HepG2 (cell line): ENCODE measurements around the gene PPM1H. TPM values are rescaled to one million over a fixed set of nuclear protein-coding genes. Genes with fewer than 3 reads are reported as not detected.

Experiments used
- ARNT ChIP-seq: fragments of 450-650 bp; IDR thresholded peaks from 2 replicates; pipeline ENCODE4 v1.6.1; 2017
- CENPX ChIP-seq: sonication (generic); formaldehyde crosslinking; IDR thresholded peaks from 2 replicates; pipeline ENCODE4 v1.9.0; 2021; ENCODE audit warnings: mild to moderate bottlenecking, missing genetic modification reagents, moderate library complexity
- ISX ChIP-seq: sonication (generic); formaldehyde crosslinking; conservative IDR thresholded peaks from 2 replicates; pipeline ENCODE4 v1.5.0; 2020; ENCODE audit warnings: missing genetic modification reagents
- KDM6A ChIP-seq: IDR thresholded peaks from 2 replicates; pipeline ENCODE4 v1.6.1; 2016; ENCODE audit warnings: low read depth
- KLF16 ChIP-seq, 2 experiments: sonication (generic) in 1 of 2; formaldehyde crosslinking in 1 of 2; IDR thresholded peaks; 2 replicates each; pipeline versions ENCODE4 v1.6.1 to v1.8.0; 2016 to 2023; ENCODE audit warnings: missing genetic modification reagents in 2 of 2, missing compliant biosample characterization in 1 of 2
- MEIS1 ChIP-seq: sonication (generic); formaldehyde crosslinking; IDR thresholded peaks from 2 replicates; pipeline ENCODE4 v1.9.0; 2021; ENCODE audit warnings: mild to moderate bottlenecking, missing genetic modification reagents, moderate library complexity, borderline replicate concordance
- NFE2L2 ChIP-seq: fragments of 150-350 bp; IDR thresholded peaks from 2 replicates; pipeline ENCODE4 v1.6.1; 2014; ENCODE audit warnings: low read length
- PAWR ChIP-seq: sonication (generic); formaldehyde crosslinking; IDR thresholded peaks from 2 replicates; pipeline ENCODE4 v1.4.0; 2020; ENCODE audit warnings: missing genetic modification reagents, mild to moderate bottlenecking, borderline replicate concordance
- PITX1 ChIP-seq: sonication (generic); formaldehyde crosslinking; IDR thresholded peaks from 2 replicates; pipeline ENCODE4 v1.5.1; 2020; ENCODE audit warnings: mild to moderate bottlenecking, missing genetic modification reagents
- ZFX ChIP-seq: sonication (generic); formaldehyde crosslinking; IDR thresholded peaks from 2 replicates; pipeline ENCODE4 v1.4.0; 2020; ENCODE audit warnings: mild to moderate bottlenecking, low read depth, missing genetic modification reagents, moderate library complexity
- ZNF10 ChIP-seq: sonication (generic); formaldehyde crosslinking; IDR thresholded peaks from 2 replicates; pipeline ENCODE4 v1.4.0; 2020; ENCODE audit warnings: mild to moderate bottlenecking, low read depth, missing genetic modification reagents, borderline replicate concordance
- ZNF124 ChIP-seq: sonication (generic); formaldehyde crosslinking; IDR thresholded peaks from 2 replicates; pipeline ENCODE4 v1.4.0; 2020; ENCODE audit warnings: missing genetic modification reagents
- ZNF282 ChIP-seq: fragments of 450-650 bp; IDR thresholded peaks from 2 replicates; pipeline ENCODE4 v1.6.1; 2018; ENCODE audit not compliant: partially characterized antibody
- ZNF570 ChIP-seq: sonication (generic); formaldehyde crosslinking; IDR thresholded peaks from 2 replicates; pipeline ENCODE4 v1.4.0; 2020; ENCODE audit warnings: mild to moderate bottlenecking, missing genetic modification reagents, borderline replicate concordance
- ZNF703 ChIP-seq: sonication (generic); formaldehyde crosslinking; IDR thresholded peaks from 2 replicates; pipeline ENCODE4 v1.5.1; 2020; ENCODE audit warnings: missing genetic modification reagents, mild to moderate bottlenecking, moderate library complexity, borderline replicate concordance
- ZNF746 ChIP-seq: sonication (generic); formaldehyde crosslinking; IDR thresholded peaks from 2 replicates; pipeline ENCODE4 v1.8.0; 2022; ENCODE audit warnings: mild to moderate bottlenecking, missing genetic modification reagents
- polyA plus RNA-seq, 8 experiments: library from polyadenylated mRNA; depleted of rRNA in 3 of 8; stranded (reverse) in 7 of 8; unstranded in 1 of 8; fragments of >200 nt; fragmentation: Illumina TruSeq in 4 of 8; extraction: Trizol in 4 of 8; gene quantifications; 2 replicates each; pipeline versions ENCODE4 v1.2.1 to v1.2.3, GENCODE V29; 2011 to 2016; ENCODE audit warnings: low read depth in 4 of 8, missing spikeins in 1 of 8, mixed read lengths in 1 of 8; ENCODE audit not compliant: insufficient read depth in 1 of 8
- total RNA-seq, 5 experiments: library from RNA; depleted of rRNA; stranded (reverse); fragments of >200 nt; fragmentation: Illumina TruSeq; extraction: Trizol; gene quantifications; 2 replicates each; pipeline ENCODE4 v1.2.3, GENCODE V29; 2016; ENCODE audit warnings: low read depth in 1 of 5
- TF ChIP-seq, protein P1 (sequence below), 2 experiments: sonication (generic) in 1 of 2; formaldehyde crosslinking in 1 of 2; IDR thresholded peaks; 2 replicates each; pipeline versions ENCODE4 v1.4.0 to v1.6.1; 2018 to 2020; ENCODE audit warnings: missing genetic modification reagents in 2 of 2, borderline replicate concordance in 1 of 2, low read depth in 1 of 2, mild to moderate bottlenecking in 1 of 2, missing biosample characterization in 1 of 2
- TF ChIP-seq, protein P2 (sequence below): sonication (generic); formaldehyde crosslinking; IDR thresholded peaks from 2 replicates; pipeline ENCODE4 v1.5.1; 2020; ENCODE audit warnings: mild to moderate bottlenecking, missing genetic modification reagents, moderate library complexity
- TF ChIP-seq, protein P3 (sequence below): sonication (generic); formaldehyde crosslinking; IDR thresholded peaks from 2 replicates; pipeline ENCODE4 v1.8.1; 2023; ENCODE audit warnings: mild to moderate bottlenecking, missing genetic modification reagents
- TF ChIP-seq, protein P4 (sequence below): sonication (generic); formaldehyde crosslinking; IDR thresholded peaks from 2 replicates; pipeline ENCODE4 v1.4.0; 2020; ENCODE audit warnings: missing genetic modification reagents
- TF ChIP-seq, protein P5 (sequence below): sonication (generic); formaldehyde crosslinking; IDR thresholded peaks from 2 replicates; pipeline ENCODE4 v1.5.1; 2020; ENCODE audit warnings: mild to moderate bottlenecking, moderate library complexity, missing genetic modification reagents

The PPM1H gene
- total and polyA plus RNA-seq, 2 of the 13 experiments (the other 11 are each of a cell fraction or from before 2014, with no cell fraction given), result 29.1 to 38.1 TPM

DNA sequence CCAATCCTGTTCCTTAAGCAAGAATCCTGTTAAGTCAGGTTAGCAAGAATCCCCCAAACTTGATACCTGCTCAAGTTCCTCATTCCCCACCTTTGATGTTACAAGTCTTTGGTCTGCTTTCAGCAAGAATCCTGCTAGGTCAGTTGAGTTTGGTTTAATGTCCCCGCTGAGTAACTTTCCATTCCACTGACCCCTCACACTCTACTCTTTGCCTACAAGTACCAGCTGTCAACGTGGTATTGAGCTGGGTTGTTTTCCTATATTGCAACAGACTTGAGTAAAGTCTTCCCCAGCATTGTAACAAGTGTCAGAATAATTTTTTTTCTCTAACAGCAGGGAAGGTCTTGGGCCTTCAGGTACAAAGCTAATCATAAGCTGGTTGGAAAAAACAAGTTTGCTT is 6.3 kb downstream of the PPM1H start (continued):
- TF ChIP-seq, protein P1, sequence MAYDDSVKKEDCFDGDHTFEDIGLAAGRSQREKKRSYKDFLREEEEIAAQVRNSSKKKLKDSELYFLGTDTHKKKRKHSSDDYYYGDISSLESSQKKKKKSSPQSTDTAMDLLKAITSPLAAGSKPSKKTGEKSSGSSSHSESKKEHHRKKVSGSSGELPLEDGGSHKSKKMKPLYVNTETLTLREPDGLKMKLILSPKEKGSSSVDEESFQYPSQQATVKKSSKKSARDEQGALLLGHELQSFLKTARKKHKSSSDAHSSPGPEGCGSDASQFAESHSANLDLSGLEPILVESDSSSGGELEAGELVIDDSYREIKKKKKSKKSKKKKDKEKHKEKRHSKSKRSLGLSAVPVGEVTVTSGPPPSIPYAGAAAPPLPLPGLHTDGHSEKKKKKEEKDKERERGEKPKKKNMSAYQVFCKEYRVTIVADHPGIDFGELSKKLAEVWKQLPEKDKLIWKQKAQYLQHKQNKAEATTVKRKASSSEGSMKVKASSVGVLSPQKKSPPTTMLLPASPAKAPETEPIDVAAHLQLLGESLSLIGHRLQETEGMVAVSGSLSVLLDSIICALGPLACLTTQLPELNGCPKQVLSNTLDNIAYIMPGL (CRISPR knock-in tag; IDR thresholded peaks at IDR 0.05; ENCODE audit: borderline replicate concordance in 1 of 2, low read depth in 1 of 2), result no peak
- no peak for TF ChIP-seq ZNF570
- no peak for TF ChIP-seq ARNT
- no peak for TF ChIP-seq ZNF282
- no peak for TF ChIP-seq ISX (CRISPR knock-in tag)
- no peak for TF ChIP-seq ZNF703 (CRISPR knock-in tag)
- TF ChIP-seq, protein P2, sequence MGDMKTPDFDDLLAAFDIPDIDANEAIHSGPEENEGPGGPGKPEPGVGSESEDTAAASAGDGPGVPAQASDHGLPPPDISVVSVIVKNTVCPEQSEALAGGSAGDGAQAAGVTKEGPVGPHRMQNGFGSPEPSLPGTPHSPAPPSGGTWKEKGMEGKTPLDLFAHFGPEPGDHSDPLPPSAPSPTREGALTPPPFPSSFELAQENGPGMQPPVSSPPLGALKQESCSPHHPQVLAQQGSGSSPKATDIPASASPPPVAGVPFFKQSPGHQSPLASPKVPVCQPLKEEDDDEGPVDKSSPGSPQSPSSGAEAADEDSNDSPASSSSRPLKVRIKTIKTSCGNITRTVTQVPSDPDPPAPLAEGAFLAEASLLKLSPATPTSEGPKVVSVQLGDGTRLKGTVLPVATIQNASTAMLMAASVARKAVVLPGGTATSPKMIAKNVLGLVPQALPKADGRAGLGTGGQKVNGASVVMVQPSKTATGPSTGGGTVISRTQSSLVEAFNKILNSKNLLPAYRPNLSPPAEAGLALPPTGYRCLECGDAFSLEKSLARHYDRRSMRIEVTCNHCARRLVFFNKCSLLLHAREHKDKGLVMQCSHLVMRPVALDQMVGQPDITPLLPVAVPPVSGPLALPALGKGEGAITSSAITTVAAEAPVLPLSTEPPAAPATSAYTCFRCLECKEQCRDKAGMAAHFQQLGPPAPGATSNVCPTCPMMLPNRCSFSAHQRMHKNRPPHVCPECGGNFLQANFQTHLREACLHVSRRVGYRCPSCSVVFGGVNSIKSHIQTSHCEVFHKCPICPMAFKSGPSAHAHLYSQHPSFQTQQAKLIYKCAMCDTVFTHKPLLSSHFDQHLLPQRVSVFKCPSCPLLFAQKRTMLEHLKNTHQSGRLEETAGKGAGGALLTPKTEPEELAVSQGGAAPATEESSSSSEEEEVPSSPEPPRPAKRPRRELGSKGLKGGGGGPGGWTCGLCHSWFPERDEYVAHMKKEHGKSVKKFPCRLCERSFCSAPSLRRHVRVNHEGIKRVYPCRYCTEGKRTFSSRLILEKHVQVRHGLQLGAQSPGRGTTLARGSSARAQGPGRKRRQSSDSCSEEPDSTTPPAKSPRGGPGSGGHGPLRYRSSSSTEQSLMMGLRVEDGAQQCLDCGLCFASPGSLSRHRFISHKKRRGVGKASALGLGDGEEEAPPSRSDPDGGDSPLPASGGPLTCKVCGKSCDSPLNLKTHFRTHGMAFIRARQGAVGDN, result no peak
- TF ChIP-seq, protein P3, sequence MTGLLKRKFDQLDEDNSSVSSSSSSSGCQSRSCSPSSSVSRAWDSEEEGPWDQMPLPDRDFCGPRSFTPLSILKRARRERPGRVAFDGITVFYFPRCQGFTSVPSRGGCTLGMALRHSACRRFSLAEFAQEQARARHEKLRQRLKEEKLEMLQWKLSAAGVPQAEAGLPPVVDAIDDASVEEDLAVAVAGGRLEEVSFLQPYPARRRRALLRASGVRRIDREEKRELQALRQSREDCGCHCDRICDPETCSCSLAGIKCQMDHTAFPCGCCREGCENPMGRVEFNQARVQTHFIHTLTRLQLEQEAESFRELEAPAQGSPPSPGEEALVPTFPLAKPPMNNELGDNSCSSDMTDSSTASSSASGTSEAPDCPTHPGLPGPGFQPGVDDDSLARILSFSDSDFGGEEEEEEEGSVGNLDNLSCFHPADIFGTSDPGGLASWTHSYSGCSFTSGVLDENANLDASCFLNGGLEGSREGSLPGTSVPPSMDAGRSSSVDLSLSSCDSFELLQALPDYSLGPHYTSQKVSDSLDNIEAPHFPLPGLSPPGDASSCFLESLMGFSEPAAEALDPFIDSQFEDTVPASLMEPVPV, result no peak
- no peak for TF ChIP-seq ZFX (CRISPR knock-in tag)
- TF ChIP-seq KDM6A, result no peak
- no peak for TF ChIP-seq ZNF10 (CRISPR knock-in tag)
- no peak for TF ChIP-seq ZNF746 (CRISPR knock-in tag)
- no peak for TF ChIP-seq CENPX (CRISPR knock-in tag)
- TF ChIP-seq ZNF124, result no peak
- TF ChIP-seq MEIS1, result no peak
- no peak for TF ChIP-seq PAWR
- TF ChIP-seq, protein P4, sequence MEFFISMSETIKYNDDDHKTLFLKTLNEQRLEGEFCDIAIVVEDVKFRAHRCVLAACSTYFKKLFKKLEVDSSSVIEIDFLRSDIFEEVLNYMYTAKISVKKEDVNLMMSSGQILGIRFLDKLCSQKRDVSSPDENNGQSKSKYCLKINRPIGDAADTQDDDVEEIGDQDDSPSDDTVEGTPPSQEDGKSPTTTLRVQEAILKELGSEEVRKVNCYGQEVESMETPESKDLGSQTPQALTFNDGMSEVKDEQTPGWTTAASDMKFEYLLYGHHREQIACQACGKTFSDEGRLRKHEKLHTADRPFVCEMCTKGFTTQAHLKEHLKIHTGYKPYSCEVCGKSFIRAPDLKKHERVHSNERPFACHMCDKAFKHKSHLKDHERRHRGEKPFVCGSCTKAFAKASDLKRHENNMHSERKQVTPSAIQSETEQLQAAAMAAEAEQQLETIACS (CRISPR knock-in tag), result no peak
- no peak for TF ChIP-seq NFE2L2
- no peak for TF ChIP-seq KLF16 (CRISPR knock-in tag; IDR thresholded peaks at IDR 0.05)
- TF ChIP-seq PITX1 (CRISPR knock-in tag), result no peak
- TF ChIP-seq, protein P5, sequence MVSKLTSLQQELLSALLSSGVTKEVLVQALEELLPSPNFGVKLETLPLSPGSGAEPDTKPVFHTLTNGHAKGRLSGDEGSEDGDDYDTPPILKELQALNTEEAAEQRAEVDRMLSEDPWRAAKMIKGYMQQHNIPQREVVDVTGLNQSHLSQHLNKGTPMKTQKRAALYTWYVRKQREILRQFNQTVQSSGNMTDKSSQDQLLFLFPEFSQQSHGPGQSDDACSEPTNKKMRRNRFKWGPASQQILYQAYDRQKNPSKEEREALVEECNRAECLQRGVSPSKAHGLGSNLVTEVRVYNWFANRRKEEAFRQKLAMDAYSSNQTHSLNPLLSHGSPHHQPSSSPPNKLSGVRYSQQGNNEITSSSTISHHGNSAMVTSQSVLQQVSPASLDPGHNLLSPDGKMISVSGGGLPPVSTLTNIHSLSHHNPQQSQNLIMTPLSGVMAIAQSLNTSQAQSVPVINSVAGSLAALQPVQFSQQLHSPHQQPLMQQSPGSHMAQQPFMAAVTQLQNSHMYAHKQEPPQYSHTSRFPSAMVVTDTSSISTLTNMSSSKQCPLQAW (CRISPR knock-in tag), result no peak
